Measurements from ENCODE around the gene HMGN2. TPM values are rescaled to one million over a fixed set of nuclear protein-coding genes. Genes with fewer than 3 reads are reported as not detected.

The HMGN2 gene
- total RNA-seq: 100 to 1,000 TPM; 150 to 403 (median 234) TPM
- polyA plus RNA-seq: 100 to 1,000 TPM; 474 to 749 (median 570) TPM

DNA sequence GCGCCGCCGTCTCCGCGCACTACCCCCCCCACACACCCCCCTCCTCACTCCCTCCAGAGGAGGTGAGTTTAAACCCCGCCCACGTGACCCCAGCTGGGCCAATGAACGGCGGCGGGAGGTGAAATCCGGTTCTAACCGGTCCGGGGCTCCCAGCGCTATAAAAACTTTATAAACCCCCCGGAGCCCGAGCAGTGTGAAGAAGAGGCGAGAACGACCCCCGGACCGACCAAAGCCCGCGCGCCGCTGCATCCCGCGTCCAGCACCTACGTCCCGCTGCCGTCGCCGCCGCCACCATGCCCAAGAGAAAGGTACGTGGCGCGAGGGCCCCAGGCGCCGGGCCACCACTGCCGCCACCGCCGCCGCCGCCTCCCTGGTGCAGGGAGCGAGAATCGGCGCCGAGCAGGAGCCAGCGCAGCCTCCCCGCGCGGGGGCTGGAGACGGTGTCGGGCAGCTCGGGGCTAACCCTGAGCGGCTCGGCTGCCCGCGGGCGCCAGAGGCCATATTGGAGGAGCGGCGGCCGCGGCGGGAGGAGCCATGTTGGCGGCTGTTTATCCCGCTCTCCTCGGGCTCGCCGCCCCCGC is at the start of gene HMGN2:
TSS of gene HMGN2 (plus strand) at position 121 of the 581 bp plus-strand sequence. CDS start at position 294, 173 bp downstream.
- no peaks in the 10 kb centered on the region for H3K27me3 ChIP-seq
- intact Hi-C loops (cut with DNase I): loop anchor here (2.0 to 5.0 kb wide), 3 partner anchors 28 to 195 kb away; partner anchors contain the start of gene DHDDS
- peaks cover 3 to 49% (median 10%) of the 10 kb centered on the region in 4 donors for H3K36me3 ChIP-seq
- no peaks in the 10 kb centered on the region for H3K9me3 ChIP-seq
- TF ChIP-seq POLR2A (IDR thresholded peaks at IDR 0.05): peak; percentile 28 to 43
- TF ChIP-seq, protein P1, sequence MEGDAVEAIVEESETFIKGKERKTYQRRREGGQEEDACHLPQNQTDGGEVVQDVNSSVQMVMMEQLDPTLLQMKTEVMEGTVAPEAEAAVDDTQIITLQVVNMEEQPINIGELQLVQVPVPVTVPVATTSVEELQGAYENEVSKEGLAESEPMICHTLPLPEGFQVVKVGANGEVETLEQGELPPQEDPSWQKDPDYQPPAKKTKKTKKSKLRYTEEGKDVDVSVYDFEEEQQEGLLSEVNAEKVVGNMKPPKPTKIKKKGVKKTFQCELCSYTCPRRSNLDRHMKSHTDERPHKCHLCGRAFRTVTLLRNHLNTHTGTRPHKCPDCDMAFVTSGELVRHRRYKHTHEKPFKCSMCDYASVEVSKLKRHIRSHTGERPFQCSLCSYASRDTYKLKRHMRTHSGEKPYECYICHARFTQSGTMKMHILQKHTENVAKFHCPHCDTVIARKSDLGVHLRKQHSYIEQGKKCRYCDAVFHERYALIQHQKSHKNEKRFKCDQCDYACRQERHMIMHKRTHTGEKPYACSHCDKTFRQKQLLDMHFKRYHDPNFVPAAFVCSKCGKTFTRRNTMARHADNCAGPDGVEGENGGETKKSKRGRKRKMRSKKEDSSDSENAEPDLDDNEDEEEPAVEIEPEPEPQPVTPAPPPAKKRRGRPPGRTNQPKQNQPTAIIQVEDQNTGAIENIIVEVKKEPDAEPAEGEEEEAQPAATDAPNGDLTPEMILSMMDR (IDR thresholded peaks at IDR 0.05): no peak
- TF ChIP-seq EP300 (IDR thresholded peaks at IDR 0.05): no peak
- peak; percentile 42 to 73 (median 62) for TF ChIP-seq POLR2AphosphoS5 (IDR thresholded peaks at IDR 0.05)
- DNase-seq: peak; percentile 96
- peak within 1 kb of the TSS; percentile 91 to 99 (median 98) for H3K4me3 ChIP-seq
- peak within 1 kb of the TSS; percentile 100 for H3K27ac ChIP-seq
- WGBS, 2 donors: 0% methylated on average over 69 of the region's 69 CpGs
- H3K4me1 ChIP-seq: peaks cover 0 to 33% (median 26%) of the 10 kb centered on the region in 4 donors

DNA sequence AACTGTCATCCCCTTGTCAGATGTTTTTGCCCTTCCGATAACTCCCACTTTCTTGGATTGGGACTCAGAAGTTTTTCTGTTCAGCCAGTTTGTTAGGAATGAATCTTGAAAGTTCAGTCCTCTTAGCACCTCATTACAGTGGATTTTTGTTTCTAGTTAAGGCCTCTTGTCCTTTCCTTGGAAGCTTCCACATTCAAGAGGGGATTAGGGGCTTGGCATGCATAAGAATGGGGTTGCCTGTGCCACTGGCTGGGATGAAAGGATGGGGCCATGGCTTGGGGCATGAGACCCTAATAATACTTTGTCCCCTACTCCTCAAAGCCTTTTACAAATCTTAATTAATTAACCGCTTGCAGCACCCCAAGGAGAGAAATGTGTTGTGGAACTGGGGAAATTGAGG is 42.5 kb upstream of the HMGN2 start:
- peaks cover 0 to 29% (median 20%) of the 10 kb centered on the region in 4 donors for H3K4me1 ChIP-seq
- DNase-seq: no peak
- H3K27me3 ChIP-seq: peaks cover 0 to 3% (median 0%) of the 10 kb centered on the region in 3 donors
- TF ChIP-seq EP300 (IDR thresholded peaks at IDR 0.05) (no peak), POLR2A (IDR thresholded peaks at IDR 0.05) (no peak), POLR2AphosphoS5 (IDR thresholded peaks at IDR 0.05) (no peak)
- TF ChIP-seq, protein P1 (IDR thresholded peaks at IDR 0.05): no peak
- no peak overlapping the region for H3K27ac ChIP-seq
- WGBS, 2 donors: 93 to 95% methylated on average over 2 of the region's 2 CpGs
- H3K36me3 ChIP-seq: peaks cover 0 to 9% (median 0%) of the 10 kb centered on the region in 4 donors
- no peak overlapping the region for H3K4me3 ChIP-seq
- intact Hi-C loops (cut with DNase I): loop anchor here (5.0 kb wide), 1 partner anchor 152 kb away; no protein-coding TSS in a partner anchor
- H3K9me3 ChIP-seq: no peaks in the 10 kb centered on the region

DNA sequence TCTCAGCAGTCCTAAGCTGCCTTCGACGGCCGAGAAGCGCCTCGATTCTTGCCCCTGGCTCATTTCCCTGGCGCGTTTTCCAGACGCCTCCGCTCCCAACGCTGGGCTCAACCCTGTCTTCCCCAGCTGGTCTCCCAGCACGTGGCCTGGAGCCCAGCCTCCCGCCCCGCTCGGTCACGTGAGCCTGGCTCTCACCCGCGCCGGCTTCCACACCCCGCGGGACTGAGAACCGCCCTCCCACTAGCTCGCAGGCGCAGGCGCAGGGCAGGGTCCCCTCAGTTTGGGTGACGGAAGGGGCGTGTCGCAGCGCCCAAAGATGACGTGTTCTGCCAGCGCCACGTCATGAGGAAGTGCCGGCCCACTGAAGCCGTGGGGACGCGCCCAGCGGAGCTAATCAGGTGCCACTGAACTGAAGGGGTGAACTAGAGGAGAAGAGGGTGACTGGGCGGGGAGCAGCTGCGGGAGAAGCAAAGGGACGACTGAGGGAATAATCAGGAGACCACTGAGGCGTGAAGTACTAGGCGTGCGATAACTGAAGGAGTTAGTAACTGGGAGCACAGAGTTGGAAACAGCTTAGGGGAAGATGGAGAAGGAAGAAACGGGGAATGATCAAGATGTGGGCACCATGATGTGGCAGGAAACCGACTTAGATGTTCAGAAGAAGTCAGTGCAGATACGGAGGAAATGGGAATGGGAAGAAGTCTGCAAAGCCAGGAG is 40.1 kb upstream of the HMGN2 start, which contains the start of gene DHDDS:
TSS of gene DHDDS (plus strand) at position 343 of the 717 bp plus-strand sequence. CDS start 625 bp downstream, outside the sequence.
- Histone ChIP-seq H3K9me3 (no peaks in the 10 kb centered on the region), H3K4me3 (peak within 1 kb of the TSS; percentile 45 to 67 (median 63)), H3K27me3 (no peaks in the 10 kb centered on the region), H3K4me1 (peaks cover 0 to 29% (median 20%) of the 10 kb centered on the region in 4 donors), H3K36me3 (peaks cover 0 to 31% (median 4%) of the 10 kb centered on the region in 4 donors), H3K27ac (peak within 1 kb of the TSS; percentile 76 to 84 (median 81))
- intact Hi-C loops (cut with DNase I): loop anchor here (2.0 to 5.0 kb wide), 2 partner anchors 41 to 155 kb away; partner anchors contain the start of gene HMGN2
- peak; percentile 96 to 98 (median 97) for TF ChIP-seq POLR2AphosphoS5 (IDR thresholded peaks at IDR 0.05)
- peak; percentile 83 to 94 for TF ChIP-seq POLR2A (IDR thresholded peaks at IDR 0.05)
- TF ChIP-seq, protein P1 (IDR thresholded peaks at IDR 0.05): no peak
- TF ChIP-seq EP300 (IDR thresholded peaks at IDR 0.05): peak in 1 of 4 donors; percentile 87
- WGBS, 2 donors: 0% methylated on average over 45 of the region's 45 CpGs
- peak; percentile 99 for DNase-seq

DNA sequence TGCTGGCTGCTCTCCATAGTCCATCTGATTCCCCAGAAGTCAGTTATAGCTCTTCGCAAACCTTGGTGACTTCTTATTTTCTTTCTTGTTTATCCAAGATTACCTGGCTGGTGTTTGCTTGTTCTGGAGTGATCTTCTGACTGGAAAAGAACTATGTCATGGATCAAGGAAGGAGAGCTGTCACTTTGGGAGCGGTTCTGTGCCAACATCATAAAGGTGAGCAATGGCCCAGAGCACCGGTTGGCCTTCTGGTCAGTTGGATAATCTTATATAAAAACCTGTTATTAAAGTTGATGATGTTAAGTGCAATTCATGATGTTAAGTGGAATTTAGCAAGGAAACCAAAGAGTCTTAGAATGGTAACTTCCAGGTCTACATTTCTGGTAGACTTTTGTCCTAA is 39.4 kb upstream of the HMGN2 start:
- Histone ChIP-seq H3K9me3 (no peaks in the 10 kb centered on the region), H3K4me1 (peaks cover 0 to 29% (median 20%) of the 10 kb centered on the region in 4 donors), H3K36me3 (peaks cover 2 to 38% (median 6%) of the 10 kb centered on the region in 4 donors), H3K4me3 (peak overlapping the region; percentile 45 to 67 (median 63)), H3K27me3 (no peaks in the 10 kb centered on the region), H3K27ac (peak overlapping the region; percentile 76 to 84 (median 81))
- TF ChIP-seq EP300 (IDR thresholded peaks at IDR 0.05) (no peak), POLR2AphosphoS5 (IDR thresholded peaks at IDR 0.05) (no peak), POLR2A (IDR thresholded peaks at IDR 0.05) (no peak)
- TF ChIP-seq, protein P1 (IDR thresholded peaks at IDR 0.05): no peak
- no peak for DNase-seq
- WGBS, 2 donors: 15 to 35% methylated on average over 3 of the region's 3 CpGs
- intact Hi-C loops (cut with DNase I): loop anchor here (2.0 to 5.0 kb wide), 2 partner anchors 40 to 155 kb away; partner anchors contain the start of gene HMGN2

Data from sigmoid colon (tissue), 7 donors.